Activated gamma-delta T cell treated with Interleukin-2 at 50 U/mL for 16 hours (primary cell): Measurements from ENCODE around the gene DGCR2.
"Not testable (repeated sequence)": the region's sequence is repeated elsewhere in the genome, so short reads cannot be mapped to it uniquely, and the experiment has no call there.

ENCODE experiments used
- DNase-seq: peaks from one replicate; pipeline ENCODE4 v3.0.0-alpha.2; 2020

Gene DGCR2

GRCh38 chr22:18996376-18996900 is 125.8 kb downstream of the DGCR2 start:
- no peak for DNase-seq

- no peak for DNase-seq
Observed at GRCh38 chr22:18995327-18995711, 126.9 kb downstream of the DGCR2 start.

- DNase-seq = no peak
Observed at GRCh38 chr22:18994701-18995326, 127.4 kb downstream of the DGCR2 start.

DNA sequence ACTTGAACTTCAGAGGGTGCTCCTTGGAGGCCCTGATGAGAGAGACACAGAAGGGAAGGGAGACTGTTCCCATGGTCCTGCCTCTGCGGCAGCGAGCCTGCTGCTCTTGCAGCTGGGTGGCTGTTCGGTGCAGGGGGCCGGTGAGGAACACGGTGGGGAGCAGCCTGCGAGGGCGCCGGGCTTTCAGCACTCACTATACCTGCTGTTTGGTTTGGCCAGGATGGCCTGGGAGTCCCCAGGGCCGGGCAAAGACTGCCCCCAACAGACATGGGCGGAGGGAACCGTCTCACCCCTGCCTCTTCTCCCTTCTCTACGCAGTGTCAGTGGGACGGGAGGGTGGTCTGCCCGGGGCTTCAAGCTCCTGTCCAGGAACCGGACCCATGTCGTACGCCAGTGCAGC is 128.2 kb downstream of the DGCR2 start:
- DNase-seq = no peak

- no peak for DNase-seq
Observed at GRCh38 chr22:18992543-18993198, 129.5 kb downstream of the DGCR2 start.

DNA sequence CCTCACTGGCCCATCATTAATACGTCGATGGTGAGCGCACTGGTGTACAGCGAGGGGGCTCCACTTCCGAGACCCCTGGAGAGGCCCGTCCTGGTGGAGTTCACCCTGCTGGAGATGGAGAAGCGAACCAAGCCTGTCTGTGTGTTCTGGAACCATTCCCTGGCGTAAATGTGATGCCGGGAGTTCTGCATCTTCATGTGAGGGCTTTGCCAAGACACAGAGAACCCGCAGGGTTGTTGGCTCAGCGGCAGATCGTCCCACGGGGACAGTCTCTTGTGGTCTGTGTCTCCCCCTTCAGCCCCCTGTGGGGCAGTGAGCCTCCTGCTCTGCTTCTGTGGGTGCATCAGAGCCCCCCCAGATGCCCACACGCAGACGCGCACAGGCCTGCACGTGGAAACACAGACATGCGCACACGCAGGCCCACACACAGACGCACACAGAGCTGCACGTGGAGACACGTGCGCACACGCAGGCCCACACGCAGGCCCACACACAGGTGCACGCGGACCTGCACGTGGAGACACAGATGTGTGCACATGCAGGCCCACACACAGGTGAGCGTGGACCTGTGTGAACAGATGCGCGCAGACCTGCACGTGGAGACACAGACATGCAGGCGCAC is 130.3 kb downstream of the DGCR2 start:
- DNase-seq = no peak

DNA sequence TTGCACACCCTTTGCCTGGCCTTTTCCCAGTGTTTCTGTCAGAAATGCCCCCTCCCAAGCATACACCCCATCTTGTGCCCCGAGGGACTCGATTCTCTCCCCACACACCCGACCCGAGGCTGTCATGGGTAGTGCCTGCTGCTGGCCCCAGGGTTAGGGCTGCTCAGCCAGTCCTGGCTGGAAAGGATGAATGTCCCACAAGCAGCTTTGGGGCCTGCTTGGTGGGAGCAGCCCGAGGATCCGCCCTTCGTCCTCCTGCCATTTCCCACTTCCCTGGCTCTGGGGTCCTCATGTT is 131.1 kb downstream of the DGCR2 start:
- no peak for DNase-seq

DNA sequence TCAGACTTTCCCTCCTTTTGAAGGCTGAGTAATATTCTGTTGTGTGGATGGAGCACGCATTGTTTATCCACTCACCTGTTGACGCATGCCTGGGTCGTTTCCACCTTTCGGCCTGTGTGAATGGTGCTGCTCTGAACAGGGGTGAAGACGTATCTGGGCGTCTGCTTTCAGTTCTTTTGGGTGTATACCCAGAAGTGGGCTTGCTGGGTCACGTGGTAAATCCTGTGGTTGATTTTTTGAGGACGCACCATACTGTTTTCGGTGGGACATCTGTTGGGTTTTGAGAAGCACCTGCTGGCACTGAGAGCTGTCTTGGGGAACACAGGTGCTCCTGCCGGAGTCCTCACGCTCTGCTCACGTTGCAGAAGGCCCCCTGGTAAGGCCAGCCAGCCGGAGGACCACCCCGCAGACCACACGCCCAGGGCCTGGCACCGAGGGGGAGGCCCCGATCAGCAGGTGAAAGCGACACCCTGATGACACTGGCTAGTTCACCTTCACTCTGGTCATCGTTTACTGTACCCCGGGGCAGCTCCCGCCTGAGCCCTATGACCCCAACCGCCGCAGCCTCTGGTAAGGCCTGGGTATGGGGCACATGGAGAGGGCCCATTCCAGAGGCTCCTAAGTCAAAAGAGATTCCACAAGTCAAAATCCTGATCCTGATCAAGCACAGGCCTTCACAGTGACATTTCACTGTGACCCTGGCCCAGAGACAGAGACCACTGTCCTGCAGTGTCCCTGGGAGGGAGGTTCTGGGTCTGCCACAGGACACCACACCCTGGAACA is 131.7 kb downstream of the DGCR2 start:
- DNase-seq = no peak

DNA sequence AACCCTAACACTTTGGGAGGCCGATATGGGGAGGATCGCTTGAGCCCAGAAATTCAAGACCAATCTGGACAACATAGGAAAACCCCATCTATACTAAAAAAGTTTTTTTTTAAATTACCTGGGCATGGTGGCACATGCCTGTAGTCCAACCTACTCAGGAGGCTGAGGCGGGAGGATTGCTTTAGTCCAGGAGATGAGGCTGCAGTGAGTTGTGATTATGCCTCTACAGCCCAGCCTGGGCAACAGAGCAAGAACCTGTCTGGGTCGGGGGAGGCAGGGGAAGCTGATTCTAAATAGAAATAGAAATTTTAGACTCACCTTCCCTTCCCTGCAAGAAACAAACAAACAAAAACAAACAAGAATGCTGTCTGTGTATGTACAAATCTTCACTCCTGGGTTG is 133.3 kb downstream of the DGCR2 start:
- DNase-seq = no peak

GRCh38 chr22:18987765-18988164 is 134.4 kb downstream of the DGCR2 start:
- peak; percentile 27 for DNase-seq

DNA sequence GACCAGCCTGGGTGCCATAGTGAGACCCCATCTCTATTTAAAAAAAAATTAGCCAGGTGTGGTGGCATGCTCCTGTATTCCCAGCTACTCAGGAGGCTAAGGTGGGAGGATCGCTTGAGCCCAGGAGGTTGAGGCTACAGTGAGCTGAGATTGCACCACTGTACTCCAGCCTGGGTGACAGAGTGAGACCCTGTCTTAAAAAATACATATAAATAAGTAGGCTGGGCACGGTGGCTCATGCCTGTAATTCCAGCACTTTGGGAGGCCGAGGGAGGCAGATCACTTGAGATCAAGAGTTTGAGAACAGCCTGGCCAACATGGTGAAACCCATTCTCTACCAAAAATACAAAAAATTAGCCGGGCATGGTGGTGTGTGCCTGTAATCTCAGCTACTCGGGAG is 135.1 kb downstream of the DGCR2 start:
- DNase-seq = not testable (repeated sequence)
